ENCODE measurements around the gene NIPSNAP3A. TPM values are rescaled to one million over a fixed set of nuclear protein-coding genes. Genes with fewer than 3 reads are reported as not detected.
A peak's percentile ranks its signal among the peaks of the same experiment; 100 is the strongest.

NIPSNAP3A gene
- polyA plus RNA-seq, 2 of the 4 experiments (the other 2 are of a cell fraction) = 20.1 to 34.5 TPM

DNA sequence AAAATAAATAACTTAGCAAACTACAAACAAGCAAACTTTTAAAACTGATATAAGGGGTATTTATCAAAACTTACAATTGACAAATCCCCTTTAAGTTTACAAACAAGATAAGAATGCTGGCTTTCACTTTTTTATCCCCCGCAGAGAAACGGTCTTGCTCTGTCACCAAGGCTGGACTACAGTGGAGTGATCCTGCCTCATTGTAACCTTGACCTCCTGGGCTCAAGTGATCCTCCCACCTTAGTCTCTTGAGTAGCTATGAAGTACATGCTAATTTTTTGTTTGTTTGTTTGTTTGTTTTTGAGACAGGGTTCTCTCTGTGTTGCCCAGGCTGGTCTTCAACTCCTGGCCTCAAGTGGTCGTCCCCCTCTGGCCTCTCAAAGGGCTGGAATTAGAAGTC, 9.0 kb upstream of the NIPSNAP3A start:
- FAIRE-seq (no peak), ATAC-seq (no peak)
- 61% methylated on average over 3 of the region's 3 CpGs for WGBS (ENCODE audit: missing lambda C conversion rate)

GRCh38 chr9:104740621-104741020, 6.9 kb upstream of the NIPSNAP3A start:
- TF ChIP-seq KDM1A (IDR thresholded peaks at IDR 0.05; ENCODE audit: low read depth) = no peak
- no peak for TF ChIP-seq CHD2 (IDR thresholded peaks at IDR 0.05; ENCODE audit: low read length, partially characterized antibody)
- TF ChIP-seq CBX2 (IDR thresholded peaks at IDR 0.05; ENCODE audit: borderline replicate concordance, low read depth) = no peak
- no peak for TF ChIP-seq RCOR1 (IDR thresholded peaks at IDR 0.05; ENCODE audit: low read depth, low read length)
- TF ChIP-seq CHD4 (IDR thresholded peaks at IDR 0.05; ENCODE audit: borderline replicate concordance) = no peak
- TF ChIP-seq TFCP2L1 (CRISPR knock-in tag; IDR thresholded peaks at IDR 0.05) = no peak
- TF ChIP-seq JUN (IDR thresholded peaks at IDR 0.05) = no peak
- no peak for TF ChIP-seq POLR2AphosphoS2 (conservative IDR thresholded peaks at IDR 0.05; ENCODE audit: low read length)
- TF ChIP-seq HOXB13 (CRISPR knock-in tag; IDR thresholded peaks at IDR 0.05; ENCODE audit: low read depth) = no peak
- TF ChIP-seq, protein P1, sequence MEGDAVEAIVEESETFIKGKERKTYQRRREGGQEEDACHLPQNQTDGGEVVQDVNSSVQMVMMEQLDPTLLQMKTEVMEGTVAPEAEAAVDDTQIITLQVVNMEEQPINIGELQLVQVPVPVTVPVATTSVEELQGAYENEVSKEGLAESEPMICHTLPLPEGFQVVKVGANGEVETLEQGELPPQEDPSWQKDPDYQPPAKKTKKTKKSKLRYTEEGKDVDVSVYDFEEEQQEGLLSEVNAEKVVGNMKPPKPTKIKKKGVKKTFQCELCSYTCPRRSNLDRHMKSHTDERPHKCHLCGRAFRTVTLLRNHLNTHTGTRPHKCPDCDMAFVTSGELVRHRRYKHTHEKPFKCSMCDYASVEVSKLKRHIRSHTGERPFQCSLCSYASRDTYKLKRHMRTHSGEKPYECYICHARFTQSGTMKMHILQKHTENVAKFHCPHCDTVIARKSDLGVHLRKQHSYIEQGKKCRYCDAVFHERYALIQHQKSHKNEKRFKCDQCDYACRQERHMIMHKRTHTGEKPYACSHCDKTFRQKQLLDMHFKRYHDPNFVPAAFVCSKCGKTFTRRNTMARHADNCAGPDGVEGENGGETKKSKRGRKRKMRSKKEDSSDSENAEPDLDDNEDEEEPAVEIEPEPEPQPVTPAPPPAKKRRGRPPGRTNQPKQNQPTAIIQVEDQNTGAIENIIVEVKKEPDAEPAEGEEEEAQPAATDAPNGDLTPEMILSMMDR (IDR thresholded peaks at IDR 0.05) = no peak
- no peak for TF ChIP-seq BHLHE40 (IDR thresholded peaks at IDR 0.05; ENCODE audit: low read depth, low read length)
- no peak for TF ChIP-seq HDAC2 (IDR thresholded peaks at IDR 0.05)
- no peak for TF ChIP-seq RAD21 (conservative IDR thresholded peaks at IDR 0.05 in 1 of 2, IDR thresholded peaks at IDR 0.05 in 1 of 2)
- TF ChIP-seq RNF2 (IDR thresholded peaks at IDR 0.05; ENCODE audit: borderline replicate concordance, low read depth) = no peak
- peak in 1 of 2 experiments; percentile 11 for DNase-seq (ENCODE audit: low read depth in 1 of 2, low spot score in 1 of 2)
- Histone ChIP-seq H3K4me2 (no peak overlapping the region), H3K4me3 (no peak overlapping the region), H3K9me3 (no peaks in the 10 kb centered on the region), H3K4me1 (peaks cover 3% of the 10 kb centered on the region; the same call in 1 of the 3 replicates), H3K27ac (no peak overlapping the region)
- 24% methylated on average over 1 of the region's 1 CpG for WGBS (ENCODE audit: missing lambda C conversion rate)
- ATAC-seq = no peak
- ChIA-PET POLR2A (no interaction called here), CTCF (no interaction called here)
- FAIRE-seq = no peak

More for the DNA sequence above, 9.0 kb upstream of the NIPSNAP3A start:
- Histone ChIP-seq H3K4me2 (no peak overlapping the region), H3K27ac (no peak overlapping the region), H3K9me3 (no peaks in the 10 kb centered on the region), H3K4me1 (peaks cover 3% of the 10 kb centered on the region; the same call in 1 of the 3 replicates), H3K4me3 (no peak overlapping the region)
- CTCF ChIA-PET = no interaction called here
- DNase-seq (ENCODE audit: low read depth in 1 of 2, low spot score in 1 of 2) = no peak
- POLR2A ChIA-PET = no interaction called here
- TF ChIP-seq TFCP2L1 (CRISPR knock-in tag; IDR thresholded peaks at IDR 0.05) (no peak), PHF8 (IDR thresholded peaks at IDR 0.05; ENCODE audit: borderline replicate concordance, low read depth) (no peak), BCL3 (IDR thresholded peaks at IDR 0.05) (no peak), TP53 (CRISPR knock-in tag; IDR thresholded peaks at IDR 0.05) (no peak), MAFK (IDR thresholded peaks at IDR 0.05; ENCODE audit: partially characterized antibody) (no peak)
- TF ChIP-seq, protein P2, sequence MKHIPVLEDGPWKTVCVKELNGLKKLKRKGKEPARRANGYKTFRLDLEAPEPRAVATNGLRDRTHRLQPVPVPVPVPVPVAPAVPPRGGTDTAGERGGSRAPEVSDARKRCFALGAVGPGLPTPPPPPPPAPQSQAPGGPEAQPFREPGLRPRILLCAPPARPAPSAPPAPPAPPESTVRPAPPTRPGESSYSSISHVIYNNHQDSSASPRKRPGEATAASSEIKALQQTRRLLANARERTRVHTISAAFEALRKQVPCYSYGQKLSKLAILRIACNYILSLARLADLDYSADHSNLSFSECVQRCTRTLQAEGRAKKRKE (CRISPR knock-in tag; IDR thresholded peaks at IDR 0.05; ENCODE audit: low read depth) = no peak

DNA sequence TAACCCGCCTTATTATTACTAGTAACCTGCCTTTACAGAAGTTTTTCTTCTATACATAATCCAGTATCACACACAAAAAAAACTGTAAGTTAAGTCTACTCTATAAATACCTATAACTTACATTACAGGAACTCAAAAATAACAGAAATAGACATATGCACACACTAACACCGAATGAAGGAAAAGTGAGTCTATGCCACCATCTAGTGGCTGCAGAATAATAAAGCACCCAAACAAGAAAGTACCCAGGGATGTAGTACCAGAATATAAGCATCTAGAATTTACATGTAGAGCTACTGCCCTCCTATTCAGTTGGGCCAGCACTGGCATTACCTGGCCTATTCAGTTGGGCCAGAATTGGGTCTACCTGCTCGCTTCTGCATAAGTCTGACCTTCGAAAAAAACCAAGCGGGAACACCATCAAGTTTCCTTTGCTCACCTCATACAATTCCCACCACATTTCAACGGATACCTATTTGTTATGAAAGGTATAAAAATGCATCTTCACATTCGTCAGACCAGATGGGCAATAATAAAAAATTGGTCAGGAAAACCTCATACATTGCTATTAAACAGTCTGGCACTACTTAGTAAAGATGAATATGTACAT, 4.0 kb upstream of the NIPSNAP3A start:
- no peak overlapping the region for H3K27ac ChIP-seq
- WGBS (ENCODE audit: missing lambda C conversion rate) = 3% methylated on average over 7 of the region's 7 CpGs
- FAIRE-seq (no peak), DNase-seq (ENCODE audit: low read depth in 1 of 2, low spot score in 1 of 2) (peak; percentile 41 to 74), ATAC-seq (peak; percentile 23 to 44; a peak in 5 of 6 replicates)
- no peak overlapping the region for H3K4me2 ChIP-seq
- ChIA-PET POLR2A (no interaction called here), CTCF (interaction anchor here (0.6 to 1.7 kb wide), 6 partner anchors 23 to 573 kb away, joined by 3 to 5 read pairs (median 4); no protein-coding TSS in a partner anchor)
- no peak overlapping the region for H3K4me3 ChIP-seq
- peaks cover 10% of the 10 kb centered on the region; the same call in 1 of the 3 replicates for H3K4me1 ChIP-seq
- H3K9me3 ChIP-seq = no peaks in the 10 kb centered on the region
- TF ChIP-seq MYC (IDR thresholded peaks at IDR 0.05; ENCODE audit: borderline replicate concordance, low read length) (no peak), ZNF302 (CRISPR knock-in tag; IDR thresholded peaks at IDR 0.05) (no peak), MAX (IDR thresholded peaks at IDR 0.05) (no peak), KDM1A (IDR thresholded peaks at IDR 0.05; ENCODE audit: low read depth) (no peak), BHLHE40 (IDR thresholded peaks at IDR 0.05; ENCODE audit: low read depth, low read length) (no peak), CHD4 (IDR thresholded peaks at IDR 0.05; ENCODE audit: borderline replicate concordance) (no peak), ESRRA (IDR thresholded peaks at IDR 0.05; ENCODE audit: borderline replicate concordance, low read length) (no peak), JUNB (IDR thresholded peaks at IDR 0.05) (no peak), POLR2A (IDR thresholded peaks at IDR 0.05; ENCODE audit: low read length) (no peak)
- TF ChIP-seq, protein P3, sequence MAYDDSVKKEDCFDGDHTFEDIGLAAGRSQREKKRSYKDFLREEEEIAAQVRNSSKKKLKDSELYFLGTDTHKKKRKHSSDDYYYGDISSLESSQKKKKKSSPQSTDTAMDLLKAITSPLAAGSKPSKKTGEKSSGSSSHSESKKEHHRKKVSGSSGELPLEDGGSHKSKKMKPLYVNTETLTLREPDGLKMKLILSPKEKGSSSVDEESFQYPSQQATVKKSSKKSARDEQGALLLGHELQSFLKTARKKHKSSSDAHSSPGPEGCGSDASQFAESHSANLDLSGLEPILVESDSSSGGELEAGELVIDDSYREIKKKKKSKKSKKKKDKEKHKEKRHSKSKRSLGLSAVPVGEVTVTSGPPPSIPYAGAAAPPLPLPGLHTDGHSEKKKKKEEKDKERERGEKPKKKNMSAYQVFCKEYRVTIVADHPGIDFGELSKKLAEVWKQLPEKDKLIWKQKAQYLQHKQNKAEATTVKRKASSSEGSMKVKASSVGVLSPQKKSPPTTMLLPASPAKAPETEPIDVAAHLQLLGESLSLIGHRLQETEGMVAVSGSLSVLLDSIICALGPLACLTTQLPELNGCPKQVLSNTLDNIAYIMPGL (CRISPR knock-in tag; IDR thresholded peaks at IDR 0.05; ENCODE audit: borderline replicate concordance) = no peak
- TF ChIP-seq, protein P2 (CRISPR knock-in tag; IDR thresholded peaks at IDR 0.05; ENCODE audit: low read depth) = no peak

Measured in A549 (cell line).